ENCODE data around the gene LYPD5.

DNA sequence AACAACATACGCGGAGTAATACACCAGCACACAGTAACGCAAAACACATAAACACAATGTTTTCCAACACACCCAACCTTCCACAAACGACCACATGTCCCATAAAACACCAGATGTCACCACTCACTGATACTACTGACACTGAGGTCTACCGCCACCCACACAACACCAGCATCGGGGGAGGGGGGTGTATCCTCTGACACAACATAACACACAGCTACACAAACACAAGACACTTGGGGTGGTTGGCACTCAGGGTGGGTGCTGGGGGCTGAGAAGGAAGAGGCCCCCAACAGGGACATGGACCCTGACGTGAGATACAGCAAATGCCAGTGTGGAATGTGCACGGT is 20.0 kb downstream of the LYPD5 start:
- TF ChIP-seq, protein P1, sequence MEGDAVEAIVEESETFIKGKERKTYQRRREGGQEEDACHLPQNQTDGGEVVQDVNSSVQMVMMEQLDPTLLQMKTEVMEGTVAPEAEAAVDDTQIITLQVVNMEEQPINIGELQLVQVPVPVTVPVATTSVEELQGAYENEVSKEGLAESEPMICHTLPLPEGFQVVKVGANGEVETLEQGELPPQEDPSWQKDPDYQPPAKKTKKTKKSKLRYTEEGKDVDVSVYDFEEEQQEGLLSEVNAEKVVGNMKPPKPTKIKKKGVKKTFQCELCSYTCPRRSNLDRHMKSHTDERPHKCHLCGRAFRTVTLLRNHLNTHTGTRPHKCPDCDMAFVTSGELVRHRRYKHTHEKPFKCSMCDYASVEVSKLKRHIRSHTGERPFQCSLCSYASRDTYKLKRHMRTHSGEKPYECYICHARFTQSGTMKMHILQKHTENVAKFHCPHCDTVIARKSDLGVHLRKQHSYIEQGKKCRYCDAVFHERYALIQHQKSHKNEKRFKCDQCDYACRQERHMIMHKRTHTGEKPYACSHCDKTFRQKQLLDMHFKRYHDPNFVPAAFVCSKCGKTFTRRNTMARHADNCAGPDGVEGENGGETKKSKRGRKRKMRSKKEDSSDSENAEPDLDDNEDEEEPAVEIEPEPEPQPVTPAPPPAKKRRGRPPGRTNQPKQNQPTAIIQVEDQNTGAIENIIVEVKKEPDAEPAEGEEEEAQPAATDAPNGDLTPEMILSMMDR (IDR thresholded peaks at IDR 0.05 in 8 of 11, conservative IDR thresholded peaks at IDR 0.05 in 3 of 11), result no peak
- no peak for TF ChIP-seq POLR2AphosphoS5 (IDR thresholded peaks at IDR 0.05)
- no peak for TF ChIP-seq POLR2A (IDR thresholded peaks at IDR 0.05)

Data from spleen (tissue), 7 donors.